ENCODE data around the gene AHRR.

Gene AHRR

DNA sequence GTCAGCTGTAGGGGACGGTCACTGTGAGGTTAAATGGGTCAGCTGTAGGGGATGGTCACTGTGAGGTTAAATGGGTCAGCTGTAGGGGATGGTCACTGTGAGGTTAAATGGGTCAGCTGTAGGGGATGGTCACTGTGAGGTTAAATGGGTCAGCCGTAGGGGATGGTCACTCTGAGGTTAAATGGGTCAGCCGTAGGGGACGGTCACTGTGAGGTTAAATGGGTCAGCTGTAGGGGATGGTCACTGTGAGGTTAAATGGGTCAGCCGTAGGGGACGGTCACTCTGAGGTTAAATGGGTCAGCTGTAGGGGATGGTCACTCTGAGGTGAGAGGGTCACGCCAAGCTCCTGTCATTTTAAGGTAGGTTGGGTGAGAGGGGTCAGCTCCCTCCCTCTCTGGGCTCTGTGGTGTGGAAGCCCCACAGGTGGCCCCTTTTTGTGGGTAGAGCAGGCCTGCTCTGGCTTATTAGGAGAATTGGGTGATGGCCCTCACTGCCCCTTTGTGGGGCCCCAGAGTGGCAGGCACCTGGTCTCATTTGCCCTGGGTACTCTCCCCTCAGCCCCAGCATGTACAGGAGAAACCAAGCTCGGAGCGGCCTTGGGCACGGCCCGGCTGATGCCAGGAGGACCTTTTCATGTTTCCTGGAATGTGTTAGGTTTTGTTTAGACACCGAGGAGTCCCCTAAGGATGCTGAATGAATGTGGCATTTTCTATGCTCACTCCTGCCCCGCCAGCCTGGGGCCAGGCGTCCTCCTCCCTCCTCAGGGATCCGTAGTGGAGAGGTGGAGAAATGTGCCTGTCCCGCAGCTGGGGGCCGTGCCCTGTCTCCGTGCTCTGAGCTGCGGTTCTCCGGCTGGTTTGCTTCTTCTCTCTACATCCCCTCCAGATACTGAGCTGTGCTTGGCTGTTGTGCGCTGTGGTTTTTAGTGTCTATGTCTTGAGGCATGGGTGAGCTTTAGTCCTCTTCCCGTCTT, 31.4 kb downstream of the AHRR start:
- no peak for DNase-seq (ENCODE audit: insufficient read length, low spot score)
- TF ChIP-seq POLR2A (IDR thresholded peaks at IDR 0.05; ENCODE audit: low read depth, low read length) = no peak

DNA sequence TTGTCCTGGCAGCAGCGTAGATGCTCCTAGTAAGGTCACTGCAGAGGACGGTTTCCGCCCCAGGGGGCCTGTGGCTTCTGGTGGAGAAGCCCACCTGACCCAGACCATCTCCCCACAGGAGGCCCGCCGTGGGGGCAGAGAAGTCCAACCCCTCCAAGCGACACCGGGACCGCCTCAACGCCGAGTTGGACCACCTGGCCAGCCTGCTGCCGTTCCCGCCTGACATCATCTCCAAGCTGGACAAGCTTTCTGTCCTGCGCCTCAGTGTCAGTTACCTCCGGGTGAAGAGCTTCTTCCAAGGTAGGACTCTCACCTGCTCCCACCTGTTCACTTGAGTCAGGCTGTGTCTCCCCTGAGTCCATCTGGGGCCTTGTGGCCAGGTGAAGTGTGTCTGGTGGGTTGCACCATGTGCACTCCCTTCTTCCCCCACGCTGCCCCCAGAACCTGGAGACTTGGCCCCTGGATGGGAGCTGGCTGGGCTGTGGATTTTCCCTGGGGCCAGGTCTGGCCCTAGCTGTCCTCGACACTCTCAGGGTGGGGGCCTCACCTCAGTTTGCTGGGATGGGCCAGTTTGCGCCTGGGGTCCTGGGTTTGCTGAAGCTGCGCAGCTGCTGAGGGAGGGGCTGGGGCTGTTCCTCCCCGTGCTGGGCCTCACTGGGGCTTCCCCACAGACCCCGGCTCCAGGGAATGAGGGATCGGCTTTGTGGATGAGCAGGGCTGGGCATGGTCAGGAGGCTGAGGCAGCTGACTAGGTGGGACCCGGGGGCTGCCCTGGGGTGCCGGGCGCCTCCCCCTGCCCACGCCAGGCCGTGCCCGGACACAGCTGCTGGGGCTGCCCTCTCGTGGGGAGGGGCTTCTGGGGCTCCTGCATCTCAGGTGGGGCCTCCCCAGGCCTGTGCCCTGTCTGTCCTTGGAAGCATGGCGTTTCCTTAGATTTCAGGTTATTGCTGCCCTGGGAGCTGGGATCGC, 32.4 kb downstream of the AHRR start:
- DNase-seq (ENCODE audit: insufficient read length, low spot score) (no peak), FAIRE-seq (no peak)
- no peak for TF ChIP-seq POLR2A (IDR thresholded peaks at IDR 0.05; ENCODE audit: low read depth, low read length)

More for the DNA sequence above, 31.4 kb downstream of the AHRR start:
- FAIRE-seq = no peak

DNA sequence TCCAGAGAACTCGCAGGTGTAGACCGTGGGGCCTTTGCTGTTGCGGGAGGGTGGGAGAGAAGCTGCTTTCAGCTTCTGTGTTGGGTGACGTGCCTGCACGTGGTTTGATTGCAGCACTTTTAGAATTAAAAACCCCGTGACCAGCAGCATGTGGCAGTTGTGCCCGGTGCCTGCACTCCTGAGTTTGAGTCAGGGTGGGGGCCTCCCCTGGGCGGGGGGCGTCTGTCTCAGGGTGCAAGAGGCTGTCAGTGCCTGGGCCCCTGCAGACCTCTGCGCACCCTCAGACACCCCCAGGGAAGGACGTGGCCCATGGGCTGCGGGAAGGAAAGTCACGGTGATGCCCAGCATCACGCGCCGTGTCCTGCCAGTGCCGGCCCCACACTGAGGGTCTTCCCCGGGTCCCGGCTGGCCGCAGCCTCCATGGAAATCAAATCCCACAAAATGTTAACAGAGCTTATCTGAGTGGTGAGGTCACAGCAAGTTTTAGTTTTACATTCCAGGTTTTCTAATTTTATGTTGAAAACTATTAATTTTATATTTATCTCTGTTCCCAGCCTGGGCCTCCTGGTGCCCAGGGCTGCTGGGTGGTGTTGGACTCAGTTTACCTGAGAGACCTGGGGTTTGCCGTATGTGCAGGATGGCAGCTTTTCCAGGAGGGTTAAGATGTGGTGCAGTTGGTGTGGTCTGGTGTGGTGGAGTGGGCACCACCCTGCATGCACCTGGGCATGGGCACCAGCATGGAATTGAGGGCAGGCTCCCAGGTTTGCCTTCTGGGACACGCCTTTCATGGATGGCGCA, 33.3 kb downstream of the AHRR start:
- no peak for DNase-seq (ENCODE audit: insufficient read length, low spot score)
- no peak for FAIRE-seq
- no peak for TF ChIP-seq POLR2A (IDR thresholded peaks at IDR 0.05; ENCODE audit: low read depth, low read length)

DNA sequence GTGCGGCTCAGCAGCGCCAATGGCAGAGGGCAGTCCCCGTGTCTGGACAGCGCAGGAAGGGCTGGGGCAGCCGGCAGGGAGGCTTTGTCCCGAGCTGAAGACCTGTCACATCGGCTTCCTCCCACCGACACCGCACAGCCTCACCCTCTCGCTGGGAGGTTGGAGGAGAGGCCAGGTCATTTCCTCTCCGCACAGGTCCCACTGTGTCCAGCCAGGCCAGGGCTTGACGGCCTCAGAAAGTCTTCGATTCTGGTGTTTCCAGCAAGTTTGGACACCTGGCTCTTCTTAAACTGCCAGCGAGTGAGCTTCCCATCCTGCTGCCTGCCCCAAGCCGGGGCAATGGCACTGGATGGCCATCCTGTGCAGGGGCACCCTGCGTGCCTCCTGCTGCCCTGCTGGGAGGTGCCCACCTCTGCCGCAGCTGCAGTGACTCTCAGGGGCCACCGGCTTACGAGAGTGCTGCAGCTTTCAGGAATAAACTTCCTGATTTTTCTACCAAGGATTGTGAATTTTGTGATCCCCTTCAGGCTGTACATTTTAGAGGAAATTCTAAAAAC, 33.9 kb downstream of the AHRR start:
- no peak for TF ChIP-seq POLR2A (IDR thresholded peaks at IDR 0.05; ENCODE audit: low read depth, low read length)
- no peak for FAIRE-seq
- no peak for DNase-seq (ENCODE audit: insufficient read length, low spot score)

DNA sequence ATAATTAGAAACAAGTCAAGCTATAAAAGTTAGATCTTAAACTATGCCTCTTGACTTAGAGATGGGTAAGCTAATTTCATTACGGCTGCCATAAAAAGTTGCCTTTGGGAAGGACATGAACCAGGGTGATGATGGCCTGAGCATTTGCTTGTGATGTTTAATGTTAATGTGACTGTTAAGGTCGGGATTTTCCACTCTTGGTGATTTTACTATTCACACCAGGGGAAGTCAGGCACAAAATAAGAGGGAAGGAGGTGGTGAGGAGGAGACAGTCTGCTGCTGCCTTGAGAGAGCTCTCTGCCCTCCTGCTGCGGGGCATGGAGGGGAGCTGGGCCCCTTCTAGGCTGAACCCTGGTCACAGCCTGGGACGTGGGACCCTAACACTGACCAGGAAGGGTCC, 34.4 kb downstream of the AHRR start:
- DNase-seq (ENCODE audit: insufficient read length, low spot score) = no peak
- FAIRE-seq = no peak
- no peak for TF ChIP-seq POLR2A (IDR thresholded peaks at IDR 0.05; ENCODE audit: low read depth, low read length)

DNA sequence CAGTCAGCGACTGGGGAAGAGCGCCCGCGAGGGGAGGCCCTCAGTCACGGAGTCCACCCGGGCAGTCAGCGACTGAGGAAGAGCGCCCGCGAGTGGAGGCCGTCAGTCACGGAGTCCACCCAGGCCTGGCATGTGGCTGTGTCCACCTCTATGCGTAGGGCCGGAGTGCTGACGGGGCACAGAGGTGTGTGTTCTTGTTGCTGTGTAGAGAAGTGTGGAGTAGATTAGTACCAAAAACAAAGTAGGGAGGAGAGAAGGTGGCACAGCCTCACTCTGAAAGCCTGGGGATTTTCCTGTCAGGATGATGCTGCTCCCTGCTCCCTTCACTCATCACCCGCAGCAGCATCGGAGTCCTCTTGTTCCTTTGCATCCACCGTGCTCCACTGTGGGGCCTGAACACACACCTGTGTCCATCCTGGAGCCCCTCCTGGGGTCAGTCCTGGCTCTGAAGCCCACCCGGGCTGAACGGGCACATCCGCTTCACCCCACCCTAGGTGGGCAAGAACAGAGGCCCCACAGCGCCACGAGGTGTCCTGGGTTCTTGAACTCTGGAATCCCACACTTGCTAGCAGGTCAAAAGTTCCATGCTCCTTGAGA, 37.9 kb downstream of the AHRR start:
- no peak for TF ChIP-seq POLR2A (IDR thresholded peaks at IDR 0.05; ENCODE audit: low read depth, low read length)
- DNase-seq (ENCODE audit: insufficient read length, low spot score) (no peak), FAIRE-seq (no peak)

DNA sequence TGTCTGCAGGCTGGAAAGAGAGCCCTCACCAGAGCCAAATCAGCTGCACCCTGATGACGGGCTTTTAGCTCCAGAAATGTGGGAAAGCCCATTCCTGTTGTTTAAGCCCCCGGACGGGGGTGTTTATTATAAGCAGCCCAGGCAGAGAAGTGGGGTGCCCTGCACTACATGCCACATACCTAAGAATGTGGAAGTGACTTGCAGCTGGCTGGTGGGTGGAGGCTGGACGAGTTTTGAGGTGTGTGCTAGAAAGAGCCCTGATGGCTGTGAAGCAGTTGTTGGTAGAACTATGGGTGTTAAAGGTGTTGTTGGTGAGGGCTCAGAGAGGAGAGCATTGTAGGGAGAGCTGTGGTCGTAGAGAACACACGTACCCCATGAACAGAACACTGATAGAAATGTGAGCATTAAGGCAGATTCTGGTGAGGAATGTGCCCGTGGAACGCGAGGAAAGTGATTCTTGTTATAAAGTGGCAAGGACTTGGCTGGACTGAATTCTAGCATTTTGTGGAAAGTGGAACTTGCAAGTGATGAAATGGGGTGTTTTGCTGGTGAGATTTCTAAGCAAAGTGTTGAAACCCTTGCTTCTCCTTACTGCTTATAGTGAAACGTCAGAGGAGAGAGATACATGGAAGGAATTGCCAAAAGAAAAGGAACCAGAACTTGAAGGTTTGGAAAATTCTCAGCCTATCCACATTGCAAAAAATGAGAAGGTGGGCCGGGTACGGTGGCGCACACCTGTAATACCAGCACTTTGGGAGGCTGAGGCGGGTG, 38.9 kb downstream of the AHRR start:
- DNase-seq (ENCODE audit: insufficient read length, low spot score) (no peak), FAIRE-seq (no peak)
- TF ChIP-seq POLR2A (IDR thresholded peaks at IDR 0.05; ENCODE audit: low read depth, low read length) = no peak

DNA sequence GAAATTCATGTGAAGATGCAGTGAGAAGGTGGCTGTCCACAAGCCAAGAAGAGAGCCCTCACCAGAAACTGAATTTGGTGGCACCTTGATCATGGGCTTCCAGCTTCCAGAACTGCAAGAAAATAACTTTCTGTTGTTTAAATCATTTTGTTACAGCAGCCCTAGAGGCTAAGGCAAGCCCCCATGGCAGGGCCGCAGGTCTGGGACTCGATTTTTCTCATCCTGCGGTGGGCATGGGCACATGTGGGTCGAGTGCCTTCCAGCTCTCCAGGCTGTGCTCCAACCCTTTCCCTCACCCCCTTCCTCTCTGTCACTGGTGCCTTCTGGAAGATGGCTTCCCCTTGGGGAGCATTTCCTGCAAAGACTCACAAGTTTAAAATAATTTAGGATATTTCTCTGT, 40.7 kb downstream of the AHRR start:
- FAIRE-seq (no peak), DNase-seq (ENCODE audit: insufficient read length, low spot score) (no peak)
- TF ChIP-seq POLR2A (IDR thresholded peaks at IDR 0.05; ENCODE audit: low read depth, low read length) = no peak

DNA sequence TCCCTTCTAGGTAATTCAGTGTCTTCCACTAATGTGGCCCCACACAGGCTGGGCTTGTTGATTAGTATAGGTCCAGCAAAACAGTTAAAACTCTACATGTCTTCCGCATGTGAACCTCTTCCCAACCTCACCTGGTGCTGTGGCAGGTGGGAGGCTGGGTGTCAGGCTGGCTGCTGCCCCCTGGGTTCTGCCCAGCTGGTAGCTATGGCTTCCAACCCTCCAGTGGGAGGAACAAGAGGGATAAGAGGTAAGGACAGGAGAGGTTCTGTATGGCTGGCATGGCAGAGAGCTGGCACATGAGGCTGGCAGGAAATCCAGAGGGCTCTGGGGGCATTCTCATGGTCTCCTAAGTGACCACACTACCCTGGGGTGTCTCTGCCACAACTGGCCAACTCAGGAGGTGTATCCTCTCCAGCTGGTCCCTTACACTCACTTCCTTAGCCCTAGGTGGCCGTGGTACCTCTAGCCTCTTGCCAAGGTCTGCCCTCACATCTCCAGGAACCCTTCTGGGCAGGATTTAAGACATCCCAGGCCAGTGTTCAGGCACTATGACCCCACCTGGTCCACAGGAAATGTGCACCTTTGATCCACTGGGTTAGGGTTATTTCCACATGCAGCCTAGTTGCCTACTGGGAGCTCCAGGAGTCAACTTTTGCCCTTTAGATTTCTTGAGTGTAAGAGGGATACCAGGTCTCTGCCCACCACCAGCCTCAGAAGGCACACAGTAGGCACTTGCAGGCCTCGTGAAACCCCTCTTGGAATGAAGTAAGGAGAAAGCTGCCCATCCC, 41.7 kb downstream of the AHRR start:
- FAIRE-seq (no peak), DNase-seq (ENCODE audit: insufficient read length, low spot score) (no peak)
- TF ChIP-seq POLR2A (IDR thresholded peaks at IDR 0.05; ENCODE audit: low read depth, low read length) = no peak

DNA sequence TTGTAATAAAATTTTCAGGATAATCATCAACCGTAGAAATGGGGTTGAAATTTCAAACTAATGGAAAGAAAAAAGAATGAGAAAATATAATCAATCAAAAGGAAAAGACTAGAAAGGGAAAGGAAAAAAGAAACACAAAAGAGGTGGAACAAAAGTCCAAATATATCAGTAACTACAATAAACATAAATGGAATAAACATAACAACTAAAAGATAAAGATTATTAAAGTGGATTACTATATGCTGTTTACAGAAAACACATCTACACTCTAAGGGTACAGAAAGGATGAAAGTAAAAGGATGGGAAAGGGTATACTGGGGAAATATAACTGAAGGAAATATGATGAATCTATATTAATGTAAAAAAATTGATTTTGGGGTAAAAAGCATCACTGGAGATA, 43.0 kb downstream of the AHRR start:
- DNase-seq (ENCODE audit: insufficient read length, low spot score) = no peak
- no peak for FAIRE-seq
- TF ChIP-seq POLR2A (IDR thresholded peaks at IDR 0.05; ENCODE audit: low read depth, low read length) = no peak

DNA sequence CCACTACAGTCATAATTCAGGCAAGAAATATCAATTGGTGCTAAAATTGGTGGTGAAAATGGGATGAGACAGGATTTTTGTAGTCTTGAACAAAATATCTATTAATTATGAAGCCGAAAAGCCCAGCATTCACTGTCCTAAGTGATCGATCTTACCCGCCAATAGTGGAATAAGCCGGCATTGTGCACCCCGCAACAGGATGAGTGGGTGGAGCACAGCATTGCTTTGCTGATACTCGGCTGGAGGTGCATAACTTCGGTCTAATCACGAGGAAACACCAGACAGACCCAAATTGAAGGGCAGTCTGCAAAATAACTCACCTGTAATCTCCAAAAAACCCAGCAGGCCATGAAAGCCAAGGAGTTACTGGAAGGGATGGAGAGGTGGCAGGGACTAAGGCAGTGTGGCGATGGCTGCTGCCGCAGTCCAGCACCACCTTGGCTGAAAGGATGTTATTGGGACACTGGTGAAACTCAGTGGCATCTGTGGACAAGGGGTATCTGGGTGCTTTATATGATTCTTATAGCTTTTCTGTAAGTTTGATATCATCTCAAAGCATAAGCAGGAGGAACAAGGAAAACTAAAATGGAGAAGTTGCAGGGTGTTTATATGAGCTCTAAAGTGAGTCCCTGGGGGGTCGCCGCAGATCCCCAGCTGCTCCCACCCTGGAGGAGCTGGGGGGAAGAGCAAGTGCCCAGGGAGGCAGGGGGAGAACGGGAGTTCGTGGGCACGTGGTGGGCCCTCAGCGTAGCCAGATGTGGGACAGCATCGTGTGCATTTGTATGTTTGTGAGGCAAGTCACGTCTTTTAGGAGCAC, 45.2 kb downstream of the AHRR start:
- no peak for TF ChIP-seq POLR2A (IDR thresholded peaks at IDR 0.05; ENCODE audit: low read depth, low read length)
- FAIRE-seq (no peak), DNase-seq (ENCODE audit: insufficient read length, low spot score) (no peak)
